NB4 (cell line): ENCODE data around the gene NIM1K.

ENCODE experiments used
- POLR2A ChIP-seq: IDR thresholded peaks from 2 replicates; pipeline ENCODE4 v1.6.1; 2011; ENCODE audit warnings: mild to moderate bottlenecking; ENCODE audit not compliant: insufficient read length; ENCODE audit errors: extremely low read depth
- TF ChIP-seq, protein P1 (sequence below): IDR thresholded peaks from one replicate; pipeline ENCODE4 v1.5.1; 2012; ENCODE audit warnings: low read depth, low read length

DNA sequence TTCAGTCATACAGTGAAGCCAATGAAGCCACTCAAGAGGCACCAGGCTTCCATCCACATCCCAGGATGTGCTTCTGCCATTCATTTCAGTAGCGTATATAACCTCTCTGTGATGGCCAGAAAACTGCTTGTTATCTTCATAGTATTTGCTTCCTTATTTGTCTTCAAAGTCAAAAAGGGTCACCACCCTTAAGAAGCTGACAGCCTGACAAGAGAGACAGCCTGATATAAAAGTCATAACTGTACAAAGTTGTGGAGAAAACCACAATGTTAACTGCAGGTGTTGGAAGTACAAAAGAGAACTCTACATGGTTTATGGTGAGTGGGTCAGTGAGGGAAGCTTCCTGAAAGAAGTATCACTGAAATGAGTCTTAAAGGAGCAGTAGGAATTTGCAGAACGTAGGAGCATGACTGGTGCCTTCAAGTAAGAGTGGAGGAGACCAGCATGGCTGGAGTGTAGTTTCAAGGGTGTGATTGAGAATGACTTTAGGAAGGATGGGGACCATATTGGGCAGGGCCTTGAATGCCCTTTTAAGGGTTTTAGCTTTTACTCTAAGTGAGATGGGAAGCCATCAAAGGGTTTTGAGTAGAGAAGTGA, 33.7 kb downstream of the NIM1K start:
- TF ChIP-seq, protein P1, sequence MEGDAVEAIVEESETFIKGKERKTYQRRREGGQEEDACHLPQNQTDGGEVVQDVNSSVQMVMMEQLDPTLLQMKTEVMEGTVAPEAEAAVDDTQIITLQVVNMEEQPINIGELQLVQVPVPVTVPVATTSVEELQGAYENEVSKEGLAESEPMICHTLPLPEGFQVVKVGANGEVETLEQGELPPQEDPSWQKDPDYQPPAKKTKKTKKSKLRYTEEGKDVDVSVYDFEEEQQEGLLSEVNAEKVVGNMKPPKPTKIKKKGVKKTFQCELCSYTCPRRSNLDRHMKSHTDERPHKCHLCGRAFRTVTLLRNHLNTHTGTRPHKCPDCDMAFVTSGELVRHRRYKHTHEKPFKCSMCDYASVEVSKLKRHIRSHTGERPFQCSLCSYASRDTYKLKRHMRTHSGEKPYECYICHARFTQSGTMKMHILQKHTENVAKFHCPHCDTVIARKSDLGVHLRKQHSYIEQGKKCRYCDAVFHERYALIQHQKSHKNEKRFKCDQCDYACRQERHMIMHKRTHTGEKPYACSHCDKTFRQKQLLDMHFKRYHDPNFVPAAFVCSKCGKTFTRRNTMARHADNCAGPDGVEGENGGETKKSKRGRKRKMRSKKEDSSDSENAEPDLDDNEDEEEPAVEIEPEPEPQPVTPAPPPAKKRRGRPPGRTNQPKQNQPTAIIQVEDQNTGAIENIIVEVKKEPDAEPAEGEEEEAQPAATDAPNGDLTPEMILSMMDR, result no peak
- TF ChIP-seq POLR2A, result no peak
